ENCODE results near the gene SIRT4.

The SIRT4 gene

DNA sequence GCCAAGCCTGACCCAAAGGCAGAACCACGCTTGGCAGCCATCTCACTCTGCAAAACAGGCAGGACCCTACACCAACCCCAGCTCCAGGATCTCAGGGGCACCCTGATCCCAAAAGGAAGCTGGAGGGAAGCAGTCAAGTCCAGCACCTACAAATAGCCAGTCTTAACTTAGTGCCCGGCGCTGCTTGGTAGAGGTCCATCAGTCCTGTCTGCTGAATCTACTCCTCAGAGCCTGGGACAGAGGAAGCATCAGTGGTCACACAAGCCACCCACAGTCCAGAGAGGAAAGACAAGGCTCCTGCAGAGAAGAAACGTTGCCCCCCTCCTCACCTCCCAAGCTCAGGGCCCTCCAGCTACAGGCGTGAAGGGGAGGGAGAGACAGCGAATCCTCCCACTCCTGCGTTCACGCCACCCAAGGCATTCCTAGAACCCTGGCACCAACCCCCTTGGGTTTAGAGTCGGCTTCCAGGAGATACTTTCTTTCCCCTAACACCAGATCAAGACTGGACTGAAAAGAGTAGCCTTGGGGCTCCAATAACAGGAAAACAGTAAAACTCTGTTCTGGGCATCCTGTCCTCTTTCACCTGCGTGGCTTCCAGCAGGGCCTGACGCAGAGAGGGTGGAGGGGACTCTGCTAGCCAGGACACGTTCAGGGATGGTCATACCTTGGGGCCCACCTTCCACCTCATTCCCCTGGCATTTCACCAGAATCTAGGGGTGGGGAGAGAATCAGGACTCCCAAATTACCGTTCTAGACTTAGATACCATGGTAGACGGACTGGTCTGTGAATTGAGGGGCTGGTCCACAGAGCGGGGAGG lies 37.8 kb upstream of the SIRT4 start:
- peaks cover 38% of the 10 kb centered on the region for H3K27me3 ChIP-seq (ENCODE audit: control insufficient read depth, low read length)
- peak overlapping the region; percentile 87; the same call in 1 of the 2 replicates for H3K4me2 ChIP-seq (ENCODE audit: low read length)
- no peaks in the 10 kb centered on the region for H3K79me2 ChIP-seq (ENCODE audit: control insufficient read depth, low read length)
- 0 out of 2 replicates have a peak, but pooled peaks cover 3% of the 10 kb centered on the region for H3F3A ChIP-seq (ENCODE audit: control insufficient read depth, insufficient read depth)
- TF ChIP-seq EZH2phosphoT487 (IDR thresholded peaks at IDR 0.05; ENCODE audit: borderline replicate concordance, low read length): no peak
- no peak for TF ChIP-seq CTCF (IDR thresholded peaks at IDR 0.05; ENCODE audit: low read depth, low read length, poor library complexity, severe bottlenecking)
- no peak overlapping the region for H3K27ac ChIP-seq (ENCODE audit: low read depth, low read length)
- no peaks in the 10 kb centered on the region for H3K9me2 ChIP-seq (replicated peaks; ENCODE audit: control insufficient read depth, low read length)
- no peaks in the 10 kb centered on the region for H3K9me3 ChIP-seq (ENCODE audit: control insufficient read depth, insufficient read depth, low read length)
- peak overlapping the region; percentile 82 for H3K4me3 ChIP-seq (ENCODE audit: low read length)
- no peaks in the 10 kb centered on the region for H3K36me3 ChIP-seq (ENCODE audit: control insufficient read depth, low read length)
- 0 out of 2 replicates have a peak, but pooled peaks cover 4% of the 10 kb centered on the region for H4K20me1 ChIP-seq (ENCODE audit: control insufficient read depth, insufficient read depth, low read depth, low read length)
- peaks cover 11% of the 10 kb centered on the region for H3K4me1 ChIP-seq (ENCODE audit: control insufficient read depth, low read length)

DNA sequence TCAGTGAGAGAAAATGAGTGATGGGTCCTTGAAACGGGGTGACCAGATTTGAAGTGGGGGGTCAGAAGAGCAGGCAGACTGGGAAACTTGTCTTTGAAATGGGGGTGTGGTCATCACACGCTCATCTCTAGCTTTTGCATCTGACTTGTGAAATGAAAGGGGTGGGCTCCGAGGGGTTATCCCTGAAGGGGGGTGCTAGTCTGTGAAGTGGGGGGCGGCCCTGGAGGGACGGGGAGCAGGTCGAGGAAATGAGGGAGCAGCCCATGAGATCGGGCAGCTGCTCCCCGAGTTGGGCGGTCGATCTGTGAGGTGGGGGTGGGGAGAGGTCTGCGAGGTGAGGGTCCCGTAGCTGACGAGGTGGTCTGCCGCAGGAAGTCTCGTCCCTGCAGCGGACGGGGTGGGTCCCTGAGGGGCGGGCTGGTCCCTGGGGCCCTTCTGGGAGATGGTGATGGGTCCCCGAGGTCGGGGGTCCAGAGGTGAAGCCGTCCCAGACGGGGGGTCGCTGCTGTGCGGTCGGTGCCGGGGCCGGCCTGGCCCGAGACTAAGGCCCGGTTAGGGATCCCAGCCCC lies 37.1 kb upstream of the SIRT4 start:
- 0 out of 2 replicates have a peak, but pooled peaks cover 3% of the 10 kb centered on the region for H3F3A ChIP-seq (ENCODE audit: control insufficient read depth, insufficient read depth)
- TF ChIP-seq EZH2phosphoT487 (IDR thresholded peaks at IDR 0.05; ENCODE audit: borderline replicate concordance, low read length): no peak
- no peak for TF ChIP-seq CTCF (IDR thresholded peaks at IDR 0.05; ENCODE audit: low read depth, low read length, poor library complexity, severe bottlenecking)
- H3K79me2 ChIP-seq (ENCODE audit: control insufficient read depth, low read length): no peaks in the 10 kb centered on the region
- H3K4me2 ChIP-seq (ENCODE audit: low read length): peak overlapping the region; percentile 87
- H3K27ac ChIP-seq (ENCODE audit: low read depth, low read length): no peak overlapping the region
- H3K27me3 ChIP-seq (ENCODE audit: control insufficient read depth, low read length): peaks cover 38% of the 10 kb centered on the region
- no peaks in the 10 kb centered on the region for H3K9me3 ChIP-seq (ENCODE audit: control insufficient read depth, insufficient read depth, low read length)
- H3K9me2 ChIP-seq (replicated peaks; ENCODE audit: control insufficient read depth, low read length): no peaks in the 10 kb centered on the region
- H3K4me3 ChIP-seq (ENCODE audit: low read length): peak overlapping the region; percentile 82
- no peaks in the 10 kb centered on the region for H3K36me3 ChIP-seq (ENCODE audit: control insufficient read depth, low read length)
- H3K4me1 ChIP-seq (ENCODE audit: control insufficient read depth, low read length): peaks cover 11% of the 10 kb centered on the region
- H4K20me1 ChIP-seq (ENCODE audit: control insufficient read depth, insufficient read depth, low read depth, low read length): 0 out of 2 replicates have a peak, but pooled peaks cover 4% of the 10 kb centered on the region

- no peaks in the 10 kb centered on the region for H3K9me3 ChIP-seq (ENCODE audit: control insufficient read depth, insufficient read depth, low read length)
- H3K79me2 ChIP-seq (ENCODE audit: control insufficient read depth, low read length): no peaks in the 10 kb centered on the region
- H4K20me1 ChIP-seq (ENCODE audit: control insufficient read depth, insufficient read depth, low read depth, low read length): 0 out of 2 replicates have a peak, but pooled peaks cover 4% of the 10 kb centered on the region
- H3K4me1 ChIP-seq (ENCODE audit: control insufficient read depth, low read length): peaks cover 11% of the 10 kb centered on the region
- H3K27ac ChIP-seq (ENCODE audit: low read depth, low read length): no peak within 1 kb of the TSS
- peak; percentile 77 for TF ChIP-seq CTCF (IDR thresholded peaks at IDR 0.05; ENCODE audit: low read depth, low read length, poor library complexity, severe bottlenecking)
- no peak for TF ChIP-seq EZH2phosphoT487 (IDR thresholded peaks at IDR 0.05; ENCODE audit: borderline replicate concordance, low read length)
- peak within 1 kb of the TSS; percentile 87 for H3K4me2 ChIP-seq (ENCODE audit: low read length)
- peak within 1 kb of the TSS; percentile 82 for H3K4me3 ChIP-seq (ENCODE audit: low read length)
- H3F3A ChIP-seq (ENCODE audit: control insufficient read depth, insufficient read depth): 0 out of 2 replicates have a peak, but pooled peaks cover 3% of the 10 kb centered on the region
- no peaks in the 10 kb centered on the region for H3K36me3 ChIP-seq (ENCODE audit: control insufficient read depth, low read length)
- H3K9me2 ChIP-seq (replicated peaks; ENCODE audit: control insufficient read depth, low read length): no peaks in the 10 kb centered on the region
- peaks cover 38% of the 10 kb centered on the region for H3K27me3 ChIP-seq (ENCODE audit: control insufficient read depth, low read length)
These were observed 36.5 kb upstream of the SIRT4 start, which contains the start of gene PXN for GRCh38 chr12:120265473-120266179. Gene PXN (minus strand): TSS chr12:120265730. CDS start chr12:120265629, 101 bp downstream.
